Measurements from ENCODE around the gene HDAC4. TPM values are rescaled to one million over a fixed set of nuclear protein-coding genes. Genes with fewer than 3 reads are reported as not detected.

The HDAC4 gene
- total RNA-seq, 1 donor from 2014 or later: 6.8 TPM

DNA sequence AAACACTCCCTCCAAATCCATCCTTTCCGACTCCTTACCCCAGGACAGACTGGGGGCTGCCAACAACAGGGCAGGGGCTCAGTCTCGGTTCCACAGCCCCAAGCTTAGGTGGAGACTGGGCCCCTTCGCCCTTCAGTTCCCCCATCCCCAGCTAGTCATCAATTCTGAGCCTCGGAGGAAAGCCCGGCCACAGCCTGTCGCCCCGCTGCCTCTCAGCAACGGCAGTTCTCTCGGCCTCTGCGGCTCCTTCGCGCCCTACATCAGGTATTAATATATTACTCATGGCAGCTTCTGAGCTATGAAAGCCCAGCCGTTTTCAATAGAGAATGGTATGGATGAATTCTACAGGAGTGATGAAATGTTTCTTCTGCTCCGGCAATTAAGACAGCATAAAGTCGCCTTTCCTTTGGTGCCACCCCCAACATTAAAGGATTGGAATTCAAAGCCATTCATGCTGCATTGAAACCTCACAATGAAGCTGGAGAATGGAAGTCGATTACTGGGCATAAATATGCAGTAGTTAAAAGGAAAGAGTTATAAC lies 2.8 kb downstream of the HDAC4 start:
- no peak for DNase-seq (ENCODE audit: low read depth, low spot score)

DNA sequence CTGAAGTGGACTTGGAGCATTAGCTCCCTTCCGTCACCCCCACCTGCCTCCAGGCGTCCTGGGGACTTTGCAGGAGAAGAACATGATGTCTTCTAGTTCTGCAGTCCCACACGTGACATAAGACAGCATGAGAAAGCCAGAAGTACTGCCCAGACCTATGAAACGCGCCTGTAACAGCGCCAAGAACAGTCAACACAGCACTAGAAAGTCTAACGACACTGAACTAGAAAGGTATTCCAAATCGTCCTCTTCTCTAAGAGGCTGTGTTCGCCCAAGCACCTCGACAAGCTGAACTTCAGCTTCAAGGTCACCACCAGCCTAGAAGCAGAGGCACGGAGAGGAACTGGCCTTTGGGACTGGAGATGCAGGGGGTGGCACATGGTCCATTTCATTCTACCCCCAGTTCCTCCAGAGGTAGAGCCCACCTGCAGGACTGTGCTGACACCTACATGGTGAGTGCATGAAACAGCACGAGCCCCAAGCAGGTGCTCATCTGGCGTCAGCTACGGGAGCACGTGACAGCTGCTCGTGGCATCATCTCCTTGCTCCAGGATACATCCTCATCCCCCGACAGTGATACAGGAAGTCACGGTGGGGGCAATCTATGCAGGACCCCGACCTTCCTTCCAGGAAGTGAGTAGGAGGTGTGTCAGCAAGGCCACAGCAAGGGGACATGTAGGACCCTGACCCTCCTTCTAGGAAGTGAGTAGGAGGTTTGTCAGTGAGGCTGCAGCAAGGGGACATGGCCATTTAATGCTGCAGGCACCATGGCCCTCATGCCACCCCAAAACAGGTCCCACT lies 3.7 kb downstream of the HDAC4 start:
- no peak for DNase-seq (ENCODE audit: low read depth, low spot score)

DNA sequence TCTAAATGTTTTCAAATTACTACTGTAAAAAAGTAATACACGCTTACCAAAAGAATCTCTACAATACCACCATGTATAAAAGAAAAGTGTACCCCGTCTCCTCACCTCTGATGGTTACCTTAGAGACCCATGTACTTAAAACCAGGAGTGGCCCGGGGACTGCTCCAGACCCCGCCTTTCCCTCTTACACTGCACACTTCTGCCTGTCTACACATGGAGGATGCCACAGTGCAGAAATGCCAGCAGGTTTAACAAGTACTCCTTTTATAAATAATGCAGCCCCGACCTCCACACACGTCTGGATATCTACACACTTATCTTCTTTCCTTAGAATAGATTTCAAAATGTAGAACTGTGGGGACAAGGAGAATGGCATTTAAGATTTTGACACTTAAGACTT lies 5.3 kb downstream of the HDAC4 start:
- DNase-seq (ENCODE audit: low read depth, low spot score): no peak

DNA sequence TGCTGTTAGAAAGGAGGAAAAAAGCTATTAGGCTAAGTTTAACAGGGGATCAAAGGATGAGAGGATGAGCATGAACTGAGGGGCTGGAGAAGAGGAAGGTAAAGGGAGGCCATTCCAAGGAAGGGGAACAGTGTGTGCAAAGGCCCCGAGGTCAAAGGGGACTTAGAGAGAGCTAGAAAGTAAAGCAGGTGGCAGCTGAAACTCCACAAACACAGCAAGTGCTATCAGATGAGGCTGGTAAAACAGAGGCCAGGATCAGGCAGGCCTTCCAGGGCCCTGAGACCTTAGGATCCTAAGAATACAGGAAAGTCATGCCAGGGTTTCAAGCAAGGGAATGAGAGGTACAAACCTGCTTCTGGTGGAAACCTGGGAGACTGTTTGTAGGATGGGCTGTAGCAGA lies 5.8 kb downstream of the HDAC4 start:
- no peak for DNase-seq (ENCODE audit: low read depth, low spot score)

DNA sequence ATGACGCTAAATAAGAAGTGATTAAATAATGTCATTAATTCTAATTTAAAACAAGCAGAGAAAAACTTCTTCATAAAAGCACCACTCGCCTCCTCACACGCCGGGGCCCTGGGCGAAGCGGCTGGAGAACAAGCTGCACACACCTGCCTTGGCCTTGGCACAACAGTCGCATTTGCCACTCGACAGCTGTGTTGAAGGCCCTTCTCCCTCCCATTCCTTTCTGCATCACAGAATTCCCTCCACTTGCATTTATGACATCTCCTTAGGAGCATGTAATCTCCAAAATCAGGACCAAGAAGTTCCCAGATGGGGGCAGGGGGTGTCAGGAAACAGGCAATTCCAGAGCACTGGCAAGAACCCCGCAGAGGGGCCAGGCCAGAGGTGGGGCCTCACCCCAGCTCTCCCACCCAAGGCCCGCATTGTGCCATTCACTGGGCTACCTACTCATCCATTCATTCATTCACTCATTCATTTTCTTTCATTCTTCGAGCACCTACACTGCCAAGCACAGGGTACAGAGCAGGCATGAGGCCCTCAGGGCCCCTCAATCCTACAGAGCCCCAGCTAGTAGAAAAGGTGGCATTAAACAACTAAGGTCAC lies 6.4 kb downstream of the HDAC4 start:
- DNase-seq (ENCODE audit: low read depth, low spot score): no peak

DNA sequence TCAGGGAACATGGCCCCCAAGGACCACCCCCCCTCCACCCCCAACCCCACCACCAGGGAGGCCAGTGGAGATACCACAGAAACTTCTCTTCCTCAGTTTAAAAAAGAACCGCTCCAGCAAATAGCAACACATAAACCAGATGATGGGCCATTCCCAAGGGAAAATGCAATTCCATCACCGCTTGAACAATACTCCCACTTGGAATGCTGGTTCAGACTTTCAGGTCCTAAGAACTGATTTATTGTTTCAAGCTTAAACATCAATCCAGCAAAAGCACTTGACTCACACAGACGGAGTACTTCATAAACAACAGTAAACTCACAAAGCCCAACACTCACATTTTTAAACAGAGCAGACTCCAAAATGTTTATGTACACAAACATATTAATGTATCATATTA lies 6.9 kb downstream of the HDAC4 start:
- DNase-seq (ENCODE audit: low read depth, low spot score): no peak

DNA sequence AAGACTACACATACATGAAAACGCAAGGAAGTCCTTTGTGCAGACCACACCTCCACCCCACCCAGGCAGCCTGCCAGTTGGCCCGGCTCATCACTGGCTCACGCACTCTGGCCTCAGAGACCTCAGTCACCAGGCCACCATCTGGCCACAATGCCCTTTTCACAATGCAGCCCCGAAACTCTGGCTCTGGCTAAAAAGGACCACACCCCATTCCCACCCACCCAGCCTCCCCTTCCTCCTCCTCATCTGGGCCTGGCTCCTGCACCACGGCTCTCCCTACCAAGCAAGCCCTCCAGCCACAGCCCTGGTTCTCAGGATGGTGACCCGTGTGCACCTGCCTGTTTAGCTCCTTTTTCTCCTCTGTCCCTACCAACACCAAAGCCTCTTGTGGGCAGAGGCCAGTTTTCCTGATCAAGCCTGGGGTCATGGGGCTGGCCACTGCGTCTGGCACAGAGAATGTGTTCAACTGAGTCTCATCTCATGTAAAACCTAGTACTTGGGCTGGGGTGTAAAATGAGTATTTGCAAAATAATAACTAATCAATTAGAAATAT lies 7.4 kb downstream of the HDAC4 start:
- no peak for DNase-seq (ENCODE audit: low read depth, low spot score)

DNA sequence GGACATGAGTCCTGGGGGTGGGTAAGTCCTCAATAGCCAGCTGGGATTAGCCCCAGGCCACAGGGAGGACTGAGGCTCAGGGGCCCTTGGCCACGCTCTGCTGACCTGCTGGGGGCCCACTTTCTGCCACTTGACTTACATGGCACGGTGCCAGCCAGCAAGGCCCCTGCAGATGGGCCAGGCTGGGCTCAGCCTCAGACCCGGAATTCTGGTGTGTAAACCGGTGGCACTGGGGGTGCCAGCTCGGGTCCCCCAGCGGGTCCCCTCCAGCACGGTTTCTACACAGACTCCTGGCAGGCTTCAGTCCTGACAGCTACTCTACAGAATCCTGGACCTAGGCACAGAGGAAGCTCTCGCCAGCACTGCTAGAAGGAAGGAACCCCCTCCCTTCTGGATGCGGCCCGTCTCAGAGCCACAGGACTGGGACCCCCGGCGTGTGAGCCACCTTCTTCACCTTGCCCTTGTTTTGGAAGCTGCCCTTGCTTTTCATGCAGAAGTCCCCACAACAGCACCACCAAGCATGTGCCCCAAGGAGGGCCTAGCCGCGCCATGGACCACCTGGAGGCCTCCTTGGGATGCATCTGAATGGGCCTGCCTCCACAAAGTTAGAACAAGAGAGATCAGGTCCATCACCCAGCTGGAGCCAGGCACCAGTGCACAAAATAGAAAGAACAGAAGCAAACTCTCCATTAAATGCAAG lies 8.0 kb downstream of the HDAC4 start:
- DNase-seq (ENCODE audit: low read depth, low spot score): no peak

DNA sequence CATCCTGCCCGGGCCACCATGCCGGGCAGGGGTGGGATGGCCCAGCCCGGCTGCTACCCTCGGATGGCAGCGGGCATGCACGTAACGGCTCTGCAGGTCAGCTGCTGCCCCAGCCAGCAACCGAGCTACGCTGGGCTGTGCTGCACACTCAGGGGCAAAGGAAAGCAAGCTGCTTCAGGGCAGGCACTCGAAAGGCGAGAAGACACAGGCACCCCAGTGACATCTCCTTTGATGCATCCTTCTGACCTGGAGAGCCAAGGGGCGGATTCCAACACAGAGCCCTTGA lies 8.8 kb downstream of the HDAC4 start:
- DNase-seq (ENCODE audit: low read depth, low spot score): no peak

DNA sequence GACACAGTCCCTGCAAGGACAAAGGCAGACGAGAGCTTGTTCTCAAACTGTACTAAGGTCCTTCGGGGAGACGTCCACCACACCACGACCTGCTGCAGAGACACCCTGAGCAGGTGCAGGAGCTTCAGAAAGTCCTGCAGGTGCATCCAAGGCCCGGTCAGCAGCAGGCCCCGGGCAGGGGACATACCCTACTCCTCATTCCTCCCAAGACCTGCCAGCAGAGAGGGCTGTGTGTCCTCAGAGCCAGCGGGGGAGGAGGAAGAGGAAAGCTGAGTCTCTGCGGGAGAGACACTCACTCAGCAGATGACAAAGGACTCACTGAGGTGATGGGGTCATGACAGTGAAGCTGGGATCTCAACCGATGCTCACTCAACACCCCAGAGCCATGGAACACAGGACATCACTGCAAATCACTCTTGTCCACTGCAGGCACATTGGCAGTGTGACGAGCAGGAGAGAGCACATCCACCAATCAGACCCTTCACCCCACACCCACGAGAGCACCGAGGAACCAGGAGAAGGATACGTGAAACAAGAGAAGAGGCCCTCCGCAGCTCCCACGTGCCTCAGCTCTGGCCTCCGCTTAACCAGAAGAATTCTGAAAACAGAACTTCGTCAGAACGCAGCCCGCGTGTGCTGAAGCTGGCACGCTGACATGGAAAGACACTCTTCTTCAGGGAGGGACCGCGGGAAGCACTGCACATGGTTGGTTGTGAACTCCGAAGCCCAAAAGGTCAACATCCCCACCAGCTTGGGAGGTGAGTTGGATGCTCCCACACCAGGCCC lies 9.3 kb downstream of the HDAC4 start:
- DNase-seq (ENCODE audit: low read depth, low spot score): no peak

DNA sequence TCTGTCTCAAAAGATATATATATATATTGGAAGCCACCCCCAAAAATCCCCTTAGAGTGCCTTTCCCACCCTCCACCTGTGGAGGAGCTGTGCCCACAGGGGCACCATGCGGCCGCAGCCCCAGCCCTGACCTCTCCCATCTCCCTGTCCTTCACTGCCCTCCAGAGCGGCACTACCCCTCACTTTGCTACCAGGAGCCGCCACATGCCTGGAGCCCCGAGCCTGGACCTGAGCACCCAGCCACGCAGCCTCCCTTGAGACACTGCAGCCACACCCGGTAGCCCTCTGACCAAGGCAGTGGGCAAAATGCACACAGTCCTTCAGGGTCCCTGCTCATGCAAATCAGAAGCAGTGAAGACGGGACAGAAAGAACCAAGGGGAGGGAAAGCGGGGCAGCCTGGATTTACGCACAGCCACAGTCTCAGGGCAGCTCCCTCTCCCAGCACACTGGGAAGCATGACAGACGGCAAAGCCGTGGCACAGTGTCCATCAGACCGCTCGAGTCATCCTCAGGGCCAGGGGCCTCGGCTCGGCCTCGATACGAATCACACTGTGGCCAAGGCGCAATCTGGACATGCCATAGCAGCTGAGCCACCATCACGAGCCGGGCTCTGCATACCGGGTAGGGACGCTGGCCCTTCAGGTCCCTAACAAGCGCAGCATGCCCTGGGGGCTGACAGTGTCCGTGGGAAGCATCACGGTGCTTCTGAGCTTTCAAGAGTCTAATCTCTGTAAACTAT lies 10.1 kb downstream of the HDAC4 start:
- no peak for DNase-seq (ENCODE audit: low read depth, low spot score)

DNA sequence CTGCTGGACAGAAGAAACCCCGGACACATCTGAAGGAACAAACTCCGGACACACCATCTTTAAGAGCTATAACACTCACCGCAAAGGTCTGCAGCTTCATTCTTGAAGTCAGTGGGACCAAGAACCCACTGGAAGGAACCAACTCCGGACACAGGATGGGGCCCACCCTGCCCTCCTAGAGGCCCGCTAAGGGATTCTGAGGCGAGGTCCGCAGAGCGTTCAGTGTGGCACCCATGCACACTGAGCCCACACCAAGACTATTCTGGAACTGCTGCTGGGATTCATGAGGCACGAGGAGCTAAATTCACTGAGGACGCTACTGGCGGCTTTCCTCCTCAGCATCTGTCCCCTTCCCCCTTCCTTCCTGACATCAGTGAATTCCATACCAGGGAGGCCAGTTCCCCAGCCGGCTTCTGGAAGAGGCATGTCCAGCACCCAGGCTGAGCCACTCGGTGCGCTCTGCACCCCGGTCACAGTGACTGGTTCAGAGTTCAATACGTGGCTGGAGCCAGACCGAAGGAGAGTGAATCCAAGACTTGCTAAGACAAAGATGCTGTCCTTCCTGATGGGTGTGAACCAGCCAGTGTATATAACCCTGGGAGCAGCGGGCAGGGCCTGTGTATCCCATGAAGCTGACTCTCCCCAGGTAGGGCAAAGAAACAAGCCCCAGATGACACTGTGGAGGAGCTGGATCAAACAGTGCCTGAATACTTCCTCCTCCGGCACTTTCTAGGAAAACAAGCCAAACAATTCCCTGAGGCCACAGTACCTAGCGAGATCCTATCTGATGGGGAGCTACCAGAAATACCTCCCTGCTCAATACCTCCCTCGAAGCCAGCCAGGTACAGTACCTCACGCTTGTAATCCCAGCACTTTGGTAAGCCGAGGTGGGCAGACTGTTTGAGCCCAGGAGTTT lies 11.1 kb downstream of the HDAC4 start:
- DNase-seq (ENCODE audit: low read depth, low spot score): no peak

DNA sequence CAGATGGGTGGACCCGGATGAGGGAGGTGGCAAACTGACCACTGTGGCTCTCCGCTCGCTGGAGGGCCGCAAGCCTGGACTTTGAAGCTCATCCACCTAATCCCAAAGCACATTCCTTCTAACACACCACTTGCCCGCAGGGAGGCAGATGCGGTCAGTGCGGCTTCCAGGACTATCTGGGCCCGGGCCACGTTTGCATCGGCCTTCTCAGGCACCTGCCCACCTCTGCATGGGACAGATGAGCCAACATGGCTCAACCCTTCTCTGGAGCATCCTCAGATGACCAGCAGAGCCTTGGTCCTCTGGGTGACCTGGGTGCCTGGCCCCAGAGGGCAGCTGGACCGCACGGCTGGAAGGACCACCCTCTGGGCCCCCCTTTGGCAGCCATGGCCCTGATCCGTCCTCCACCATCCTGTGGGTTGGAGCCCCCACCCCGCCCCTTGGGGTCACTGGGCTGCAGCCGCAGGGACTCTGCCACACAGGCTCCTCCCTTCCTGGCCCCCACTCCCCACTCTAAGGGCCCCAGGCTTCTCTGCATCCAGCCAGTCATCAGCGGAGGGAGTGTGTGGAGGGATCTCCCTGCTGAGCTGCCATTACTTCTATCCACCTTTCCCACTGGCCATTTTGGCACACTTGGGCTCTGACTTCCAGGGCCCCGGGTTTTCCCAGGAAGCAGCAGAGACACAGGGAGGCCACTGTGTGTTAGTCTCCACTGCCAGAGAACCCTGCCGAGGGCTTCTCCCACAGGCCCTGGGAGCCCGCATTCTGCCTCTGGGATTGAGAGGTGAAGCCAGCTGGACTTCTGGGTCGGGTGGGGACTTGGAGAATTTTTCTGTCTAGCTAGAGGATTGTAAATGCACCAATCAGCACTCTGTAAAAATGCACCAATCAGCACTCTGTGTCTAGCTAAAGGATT lies 12.3 kb downstream of the HDAC4 start:
- DNase-seq (ENCODE audit: low read depth, low spot score): no peak

DNA sequence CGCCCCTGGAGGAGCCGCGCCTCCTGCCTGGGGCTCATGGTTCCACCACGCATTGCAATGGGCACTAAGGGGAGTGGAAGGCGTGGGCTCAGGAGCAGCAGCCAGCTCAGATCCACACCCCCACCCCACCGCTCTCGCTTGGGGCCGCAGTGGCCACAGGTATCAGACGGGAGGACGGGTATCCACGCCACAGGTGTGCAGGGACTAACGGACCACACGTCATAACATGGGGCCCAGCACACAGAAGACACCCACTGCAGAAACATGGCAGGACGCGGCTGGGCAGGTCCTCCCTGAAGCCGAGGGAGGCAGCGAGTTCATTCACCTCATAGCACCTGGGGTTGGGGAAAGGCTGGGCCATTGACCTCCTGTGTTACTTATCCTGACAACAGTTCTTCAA lies 13.0 kb downstream of the HDAC4 start:
- DNase-seq (ENCODE audit: low read depth, low spot score): no peak

DNA sequence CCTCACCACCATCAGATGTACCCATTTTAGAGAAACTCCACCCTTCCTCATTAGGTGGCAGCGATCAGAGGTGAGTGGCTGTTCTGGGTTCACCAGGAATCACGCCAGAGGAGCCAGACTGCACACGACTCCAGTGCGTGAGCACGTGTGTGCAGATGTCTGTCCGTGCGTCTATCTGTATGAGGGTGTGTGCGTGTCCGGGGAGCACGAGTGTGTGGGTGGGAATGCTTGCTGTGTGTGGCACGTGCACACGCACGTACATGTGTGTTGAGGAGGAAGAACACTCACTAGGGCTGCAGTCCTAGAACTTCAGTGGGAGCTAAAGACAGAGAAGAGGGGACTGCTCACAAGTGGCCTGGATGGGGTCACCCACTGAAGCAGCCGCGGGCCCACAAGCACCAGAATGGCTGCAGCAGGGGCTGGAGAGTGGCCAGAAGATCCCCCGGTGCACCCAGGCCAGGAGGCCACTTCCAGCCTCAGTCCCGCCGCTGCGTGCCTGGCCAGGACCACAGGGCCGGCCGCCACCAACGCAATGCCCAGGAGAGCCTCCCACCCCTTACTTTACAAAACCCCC lies 13.9 kb downstream of the HDAC4 start:
- no peak for DNase-seq (ENCODE audit: low read depth, low spot score)

DNA sequence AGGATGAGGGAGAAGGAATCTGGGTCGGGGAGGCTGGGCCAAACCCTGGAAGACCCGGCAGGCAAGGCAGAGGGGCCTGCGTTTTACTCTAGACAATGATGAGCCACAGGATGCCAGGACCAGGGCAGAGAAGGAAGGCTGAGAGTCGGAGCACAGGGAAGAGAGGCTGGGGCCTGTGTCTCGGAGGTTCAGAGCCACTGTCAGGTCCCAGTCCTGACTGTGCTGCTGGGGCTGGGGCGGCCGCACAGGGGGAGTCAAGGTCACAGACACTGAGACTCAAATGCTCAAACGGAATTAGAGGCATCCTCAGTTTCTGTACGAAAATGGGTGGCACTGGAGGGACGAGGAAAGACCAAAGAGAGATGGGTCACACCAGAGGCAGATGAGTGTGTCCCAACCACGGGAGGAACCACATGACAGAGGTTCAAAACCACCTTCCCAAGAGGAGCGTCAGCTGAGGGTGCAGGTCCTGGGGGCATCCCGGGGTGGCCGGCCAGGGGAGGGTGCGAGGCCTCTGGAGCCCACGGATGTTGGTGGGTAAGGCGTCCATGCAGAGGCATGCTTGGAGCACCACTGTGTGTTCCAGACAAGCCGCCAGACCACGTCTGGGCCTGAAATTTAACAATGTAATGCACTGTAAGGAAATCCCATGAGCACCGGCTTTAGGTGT lies 14.7 kb downstream of the HDAC4 start:
- no peak for DNase-seq (ENCODE audit: low read depth, low spot score)

DNA sequence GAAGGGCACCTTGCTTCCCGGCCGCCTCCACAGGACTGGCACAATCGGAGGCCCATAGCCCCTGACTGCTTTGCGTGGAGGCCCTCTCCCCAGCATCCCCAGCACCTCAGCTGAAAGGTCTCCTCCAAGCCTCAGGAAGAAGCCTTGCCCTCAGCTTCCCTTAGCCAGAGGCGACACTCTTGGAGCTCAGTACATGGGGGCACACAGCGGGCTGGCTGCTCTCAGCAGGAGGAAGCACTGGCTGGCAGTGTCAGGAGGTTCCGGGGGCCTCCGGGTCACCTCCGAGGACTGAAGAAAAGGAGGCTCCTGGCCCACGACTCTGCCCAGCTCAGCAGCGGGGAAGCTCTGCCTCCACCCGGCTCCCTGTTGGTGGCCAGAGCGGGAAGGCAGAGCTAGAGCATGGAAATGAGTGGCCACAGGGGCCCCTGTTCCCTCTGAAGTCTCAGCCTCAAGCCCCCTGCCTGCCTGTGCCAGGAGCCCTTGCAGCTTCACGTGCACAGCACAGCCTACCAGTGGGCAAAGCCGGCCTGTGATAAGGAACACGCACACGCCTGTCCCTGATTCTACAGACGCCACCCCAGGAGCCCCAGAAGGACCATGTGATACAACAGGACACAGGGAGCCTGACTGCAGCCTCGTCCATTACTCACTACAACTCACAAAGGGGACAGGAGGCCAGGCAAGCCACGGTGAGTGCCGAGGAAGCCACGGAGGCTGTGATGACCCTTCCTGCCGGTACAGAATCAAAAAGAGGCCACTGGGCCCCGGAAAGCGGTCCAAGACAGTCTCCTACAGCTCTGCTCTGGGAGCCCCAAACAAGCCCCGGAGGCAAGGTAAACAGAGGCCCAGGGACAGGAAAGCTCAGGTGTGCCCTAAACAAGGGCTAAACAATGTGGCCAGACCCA lies 15.5 kb downstream of the HDAC4 start:
- no peak for DNase-seq (ENCODE audit: low read depth, low spot score)
